K562 (cell line): Measurements from ENCODE around the gene ATP13A5. TPM values are rescaled to one million over a fixed set of nuclear protein-coding genes. Genes with fewer than 3 reads are reported as not detected.
A peak's percentile ranks its signal among the peaks of the same experiment; 100 is the strongest.

Experiments used
- BRF1 ChIP-seq: IDR thresholded peaks from 3 replicates; pipeline ENCODE4 v1.6.1; 2011; ENCODE audit warnings: borderline replicate concordance, mild to moderate bottlenecking; ENCODE audit not compliant: insufficient read length; ENCODE audit errors: extremely low read depth
- CBX3 ChIP-seq, 2 experiments: IDR thresholded peaks; 1 replicate in 1 of 2; 2 replicates in 1 of 2; pipeline ENCODE4 v1.6.1; 2012; ENCODE audit warnings: inconsistent platforms in 2 of 2, low read length in 2 of 2, borderline replicate concordance in 1 of 2, control low read depth in 1 of 2
- CTBP1 ChIP-seq: fragments of 450-650 bp; IDR thresholded peaks from 2 replicates; pipeline ENCODE4 v1.6.1; 2016; ENCODE audit warnings: borderline replicate concordance
- ELF1 ChIP-seq: fragments of 200-800 bp; sonication (Bioruptor generic); IDR thresholded peaks from 2 replicates; pipeline ENCODE4 v1.6.1; 2016; ENCODE audit warnings: missing genetic modification characterization, missing compliant biosample characterization
- FOXK2 ChIP-seq, 2 experiments: fragments of 450-650 bp; IDR thresholded peaks in 1 of 2; conservative IDR thresholded peaks in 1 of 2; 2 replicates each; pipeline ENCODE4 v1.6.1; 2016; ENCODE audit warnings: low read depth in 2 of 2, mild to moderate bottlenecking in 1 of 2
- ILK ChIP-seq: fragments of 450-650 bp; IDR thresholded peaks from 2 replicates; pipeline ENCODE4 v1.6.1; 2016; ENCODE audit warnings: missing genetic modification characterization, low read depth, mild to moderate bottlenecking, missing compliant biosample characterization, moderate library complexity, borderline replicate concordance
- MED1 ChIP-seq: sonication (generic); formaldehyde crosslinking; IDR thresholded peaks from 2 replicates; pipeline ENCODE4 v1.8.1; 2023; ENCODE audit warnings: missing genetic modification reagents, borderline replicate concordance
- PTRF ChIP-seq: fragments of 450-650 bp; IDR thresholded peaks from 2 replicates; pipeline ENCODE4 v1.6.1; 2016; ENCODE audit warnings: mild to moderate bottlenecking, missing genetic modification characterization, missing compliant biosample characterization
- RBFOX2 ChIP-seq: fragments of 200-400 bp; formaldehyde crosslinking; IDR thresholded peaks from 2 replicates; pipeline ENCODE4 v1.6.1; 2017; ENCODE audit warnings: low read depth, mild to moderate bottlenecking, low read length, moderate library complexity
- RHOXF2B ChIP-seq: fragments of 250-450 bp; sonication (Bioruptor Pico); conservative IDR thresholded peaks from 2 replicates; pipeline ENCODE4 v1.5.1; 2021
- SAFB2 ChIP-seq: fragments of 200-400 bp; formaldehyde crosslinking; IDR thresholded peaks from 2 replicates; pipeline ENCODE4 v1.6.1; 2018; ENCODE audit warnings: borderline replicate concordance, low read length, low read depth, moderate library complexity; ENCODE audit not compliant: severe bottlenecking
- SMAD4 ChIP-seq: fragments of 250-450 bp; sonication (Bioruptor Pico); conservative IDR thresholded peaks from 2 replicates; pipeline ENCODE4 v1.8.0; 2021; ENCODE audit warnings: inconsistent platforms, mild to moderate bottlenecking, moderate library complexity
- ZBTB8A ChIP-seq: fragments of 450-650 bp; IDR thresholded peaks from 2 replicates; pipeline ENCODE4 v1.6.1; 2018; ENCODE audit warnings: mild to moderate bottlenecking, moderate library complexity; ENCODE audit not compliant: partially characterized antibody
- ZNF174 ChIP-seq: fragments of 250-450 bp; sonication (Bioruptor Pico); IDR thresholded peaks from 2 replicates; pipeline ENCODE4 v1.4.0; 2020; ENCODE audit warnings: mild to moderate bottlenecking
- ZNF785 ChIP-seq: fragments of 250-450 bp; sonication (Bioruptor Pico); IDR thresholded peaks from 2 replicates; pipeline ENCODE4 v1.4.0; 2020; ENCODE audit warnings: mild to moderate bottlenecking
- polyA plus RNA-seq, 8 experiments: library from polyadenylated mRNA; depleted of rRNA in 4 of 8; stranded (reverse) in 5 of 8; unstranded in 3 of 8; fragments of >200 nt; fragmentation: Nextera tagmentation in 2 of 8; fragmentation: Illumina TruSeq in 1 of 8; extraction: Ambion mirVana in 2 of 8; extraction: Trizol in 1 of 8; gene quantifications; 2 replicates each; pipeline versions ENCODE4 v1.2.1 to v1.2.3, GENCODE V29; 2011 to 2014; ENCODE audit warnings: inconsistent platforms in 1 of 8, missing spikeins in 1 of 8
- total RNA-seq, 7 experiments: library from RNA; depleted of rRNA in 6 of 7; stranded (reverse); fragments of >200 nt in 6 of 7; fragmentation: Illumina TruSeq in 2 of 7; extraction: Trizol in 2 of 7; gene quantifications; 2 replicates each; pipeline versions ENCODE4 v1.2.1 to v1.2.3, GENCODE V29; 2011 to 2021; ENCODE audit warnings: low replicate concordance in 1 of 7
- TF ChIP-seq, protein P1 (sequence below): IDR thresholded peaks from 2 replicates; pipeline ENCODE4 v1.6.1; 2011; ENCODE audit not compliant: insufficient read length; ENCODE audit errors: extremely low read depth
- TF ChIP-seq, protein P2 (sequence below): fragments of 250-450 bp; sonication (Bioruptor Pico); IDR thresholded peaks from 2 replicates; pipeline ENCODE4 v1.8.0; 2022; ENCODE audit warnings: moderate library complexity, mild to moderate bottlenecking, inconsistent platforms
- TF ChIP-seq, protein P3 (sequence below): fragments of 450-650 bp; IDR thresholded peaks from 2 replicates; pipeline ENCODE4 v1.7.0; 2016; ENCODE audit warnings: borderline replicate concordance
- TF ChIP-seq, protein P4 (sequence below): fragments of 450-650 bp; IDR thresholded peaks from 2 replicates; pipeline ENCODE4 v1.6.1; 2014; ENCODE audit warnings: low read depth, mild to moderate bottlenecking, moderate library complexity, borderline replicate concordance
- TF ChIP-seq, protein P5 (sequence below): fragments of 450-650 bp; IDR thresholded peaks from 2 replicates; pipeline ENCODE4 v1.6.1; 2017; ENCODE audit warnings: mild to moderate bottlenecking, moderate library complexity

ATP13A5 gene
- total and polyA plus RNA-seq, 9 of the 15 experiments (the other 6 are each of a cell fraction or from before 2014, with no cell fraction given) = not detected

DNA sequence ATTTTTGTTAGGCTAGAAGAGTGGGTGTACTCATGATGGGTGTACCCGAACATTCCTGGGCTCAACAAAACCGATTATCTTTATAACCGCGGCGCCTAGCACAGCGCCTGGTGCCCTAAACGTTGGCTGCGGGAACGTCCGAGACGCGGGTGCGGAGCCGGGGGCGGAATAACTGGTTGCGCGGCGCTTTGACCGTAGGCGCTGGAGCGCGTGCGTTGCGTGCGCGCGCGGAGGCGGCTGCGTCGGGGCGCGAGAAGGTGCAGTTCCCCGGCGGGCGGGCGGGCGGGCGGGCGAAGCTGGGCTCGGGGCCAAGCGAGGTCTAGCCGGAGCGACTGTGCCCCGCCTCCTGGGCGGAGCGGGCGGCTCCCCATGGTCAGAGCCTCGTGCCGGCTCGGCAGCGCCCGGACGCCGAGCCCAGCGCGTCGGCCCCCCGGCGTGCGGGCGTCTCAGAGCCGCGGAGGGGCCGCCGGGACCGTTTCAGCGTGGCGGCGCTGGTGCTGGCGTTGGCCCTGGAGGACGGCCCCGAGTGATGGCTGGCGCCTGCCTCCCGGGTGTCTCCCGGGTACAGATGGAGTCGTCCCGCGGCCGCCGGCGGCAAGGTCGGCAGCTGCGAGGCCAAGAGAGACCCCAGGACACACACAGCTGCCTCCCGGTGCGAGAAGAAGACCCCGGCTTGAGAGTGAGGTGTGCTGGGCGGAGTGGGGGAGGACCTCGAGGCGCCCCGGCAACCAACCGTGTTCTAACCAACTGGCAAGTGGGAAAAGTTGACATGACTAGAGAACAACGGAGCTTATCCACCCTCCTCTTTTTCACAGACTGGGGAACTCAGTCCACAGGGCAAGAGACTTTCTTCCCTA is 137.5 kb downstream of the ATP13A5 start, which contains the start of gene PLAAT1 (continued):
- TF ChIP-seq, protein P1, sequence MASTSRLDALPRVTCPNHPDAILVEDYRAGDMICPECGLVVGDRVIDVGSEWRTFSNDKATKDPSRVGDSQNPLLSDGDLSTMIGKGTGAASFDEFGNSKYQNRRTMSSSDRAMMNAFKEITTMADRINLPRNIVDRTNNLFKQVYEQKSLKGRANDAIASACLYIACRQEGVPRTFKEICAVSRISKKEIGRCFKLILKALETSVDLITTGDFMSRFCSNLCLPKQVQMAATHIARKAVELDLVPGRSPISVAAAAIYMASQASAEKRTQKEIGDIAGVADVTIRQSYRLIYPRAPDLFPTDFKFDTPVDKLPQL = no peak
- TF ChIP-seq, protein P2, sequence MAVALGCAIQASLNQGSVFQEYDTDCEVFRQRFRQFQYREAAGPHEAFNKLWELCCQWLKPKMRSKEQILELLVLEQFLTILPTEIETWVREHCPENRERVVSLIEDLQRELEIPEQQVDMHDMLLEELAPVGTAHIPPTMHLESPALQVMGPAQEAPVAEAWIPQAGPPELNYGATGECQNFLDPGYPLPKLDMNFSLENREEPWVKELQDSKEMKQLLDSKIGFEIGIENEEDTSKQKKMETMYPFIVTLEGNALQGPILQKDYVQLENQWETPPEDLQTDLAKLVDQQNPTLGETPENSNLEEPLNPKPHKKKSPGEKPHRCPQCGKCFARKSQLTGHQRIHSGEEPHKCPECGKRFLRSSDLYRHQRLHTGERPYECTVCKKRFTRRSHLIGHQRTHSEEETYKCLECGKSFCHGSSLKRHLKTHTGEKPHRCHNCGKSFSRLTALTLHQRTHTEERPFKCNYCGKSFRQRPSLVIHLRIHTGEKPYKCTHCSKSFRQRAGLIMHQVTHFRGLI (CRISPR knock-in tag) = no peak
- no peak for TF ChIP-seq ILK (tag)
- TF ChIP-seq ELF1 (tag) = no peak
- TF ChIP-seq ZNF785 = no peak
- TF ChIP-seq, protein P3, sequence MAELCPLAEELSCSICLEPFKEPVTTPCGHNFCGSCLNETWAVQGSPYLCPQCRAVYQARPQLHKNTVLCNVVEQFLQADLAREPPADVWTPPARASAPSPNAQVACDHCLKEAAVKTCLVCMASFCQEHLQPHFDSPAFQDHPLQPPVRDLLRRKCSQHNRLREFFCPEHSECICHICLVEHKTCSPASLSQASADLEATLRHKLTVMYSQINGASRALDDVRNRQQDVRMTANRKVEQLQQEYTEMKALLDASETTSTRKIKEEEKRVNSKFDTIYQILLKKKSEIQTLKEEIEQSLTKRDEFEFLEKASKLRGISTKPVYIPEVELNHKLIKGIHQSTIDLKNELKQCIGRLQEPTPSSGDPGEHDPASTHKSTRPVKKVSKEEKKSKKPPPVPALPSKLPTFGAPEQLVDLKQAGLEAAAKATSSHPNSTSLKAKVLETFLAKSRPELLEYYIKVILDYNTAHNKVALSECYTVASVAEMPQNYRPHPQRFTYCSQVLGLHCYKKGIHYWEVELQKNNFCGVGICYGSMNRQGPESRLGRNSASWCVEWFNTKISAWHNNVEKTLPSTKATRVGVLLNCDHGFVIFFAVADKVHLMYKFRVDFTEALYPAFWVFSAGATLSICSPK = no peak
- TF ChIP-seq RBFOX2 = peak; percentile 54; the same call in 1 of the 2 replicates
- TF ChIP-seq BRF1 = no peak
- TF ChIP-seq ZBTB8A = no peak
- TF ChIP-seq RHOXF2B (CRISPR knock-in tag) = no peak
- TF ChIP-seq SMAD4 (CRISPR knock-in tag) = 0 out of 2 replicates have a peak, but pooled peaks have one; percentile 32
- no peak for TF ChIP-seq ZNF174 (CRISPR knock-in tag)
- no peak for TF ChIP-seq CBX3 (IDR thresholded peaks at IDR 0.05; ENCODE audit: borderline replicate concordance in 1 of 2, low read length in 2 of 2)
- TF ChIP-seq FOXK2 (conservative IDR thresholded peaks at IDR 0.05 in 1 of 2, IDR thresholded peaks at IDR 0.05 in 1 of 2; ENCODE audit: low read depth in 2 of 2) = no peak
- TF ChIP-seq CTBP1 = 0 out of 2 replicates have a peak, but pooled peaks have one; percentile 17
- TF ChIP-seq, protein P4, sequence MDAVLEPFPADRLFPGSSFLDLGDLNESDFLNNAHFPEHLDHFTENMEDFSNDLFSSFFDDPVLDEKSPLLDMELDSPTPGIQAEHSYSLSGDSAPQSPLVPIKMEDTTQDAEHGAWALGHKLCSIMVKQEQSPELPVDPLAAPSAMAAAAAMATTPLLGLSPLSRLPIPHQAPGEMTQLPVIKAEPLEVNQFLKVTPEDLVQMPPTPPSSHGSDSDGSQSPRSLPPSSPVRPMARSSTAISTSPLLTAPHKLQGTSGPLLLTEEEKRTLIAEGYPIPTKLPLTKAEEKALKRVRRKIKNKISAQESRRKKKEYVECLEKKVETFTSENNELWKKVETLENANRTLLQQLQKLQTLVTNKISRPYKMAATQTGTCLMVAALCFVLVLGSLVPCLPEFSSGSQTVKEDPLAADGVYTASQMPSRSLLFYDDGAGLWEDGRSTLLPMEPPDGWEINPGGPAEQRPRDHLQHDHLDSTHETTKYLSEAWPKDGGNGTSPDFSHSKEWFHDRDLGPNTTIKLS = peak; percentile 33; the same call in 1 of the 2 replicates
- TF ChIP-seq MED1 (CRISPR knock-in tag) = no peak
- no peak for TF ChIP-seq SAFB2
- TF ChIP-seq, protein P5, sequence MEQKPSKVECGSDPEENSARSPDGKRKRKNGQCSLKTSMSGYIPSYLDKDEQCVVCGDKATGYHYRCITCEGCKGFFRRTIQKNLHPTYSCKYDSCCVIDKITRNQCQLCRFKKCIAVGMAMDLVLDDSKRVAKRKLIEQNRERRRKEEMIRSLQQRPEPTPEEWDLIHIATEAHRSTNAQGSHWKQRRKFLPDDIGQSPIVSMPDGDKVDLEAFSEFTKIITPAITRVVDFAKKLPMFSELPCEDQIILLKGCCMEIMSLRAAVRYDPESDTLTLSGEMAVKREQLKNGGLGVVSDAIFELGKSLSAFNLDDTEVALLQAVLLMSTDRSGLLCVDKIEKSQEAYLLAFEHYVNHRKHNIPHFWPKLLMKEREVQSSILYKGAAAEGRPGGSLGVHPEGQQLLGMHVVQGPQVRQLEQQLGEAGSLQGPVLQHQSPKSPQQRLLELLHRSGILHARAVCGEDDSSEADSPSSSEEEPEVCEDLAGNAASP = no peak
- no peak for TF ChIP-seq PTRF
